ENCODE measurements around the gene EHMT2.
A peak's percentile ranks its signal among the peaks of the same experiment; 100 is the strongest.
"Not testable (repeated sequence)": the region's sequence is repeated elsewhere in the genome, so short reads cannot be mapped to it uniquely, and the experiment has no call there.

Gene EHMT2

GRCh38 chr6:31915351-31915750 lies 17.9 kb upstream of the EHMT2 start:
- Histone ChIP-seq H3K9ac (ENCODE audit: low read length) (no peak overlapping the region), H3K4me3 (ENCODE audit: low read depth, low read length) (no peak overlapping the region), H3K4me1 (ENCODE audit: control insufficient read depth, insufficient read depth, low read length) (no peaks in the 10 kb centered on the region), H3K36me3 (ENCODE audit: control insufficient read depth, insufficient read depth, low read length) (no peaks in the 10 kb centered on the region), H3K27ac (ENCODE audit: low read depth, low read length) (no peak overlapping the region), H3K27me3 (ENCODE audit: control insufficient read depth, insufficient read depth, low read length) (no peaks in the 10 kb centered on the region), H3K9me3 (ENCODE audit: control insufficient read depth, insufficient read depth, low read depth, low read length) (no peaks in the 10 kb centered on the region)

- Histone ChIP-seq H3K27me3 (ENCODE audit: control insufficient read depth, insufficient read depth, low read length) (no peaks in the 10 kb centered on the region), H3K9me3 (ENCODE audit: control insufficient read depth, insufficient read depth, low read depth, low read length) (no peaks in the 10 kb centered on the region), H3K9ac (ENCODE audit: low read length) (no peak overlapping the region), H3K4me3 (ENCODE audit: low read depth, low read length) (no peak overlapping the region), H3K27ac (ENCODE audit: low read depth, low read length) (no peak overlapping the region), H3K36me3 (ENCODE audit: control insufficient read depth, insufficient read depth, low read length) (no peaks in the 10 kb centered on the region), H3K4me1 (ENCODE audit: control insufficient read depth, insufficient read depth, low read length) (no peaks in the 10 kb centered on the region)
Observed at GRCh38 chr6:31911826-31912585, 14.5 kb upstream of the EHMT2 start.

GRCh38 chr6:31909298-31909697 lies 11.8 kb upstream of the EHMT2 start:
- H3K4me3 ChIP-seq (ENCODE audit: low read depth, low read length); H3K36me3 ChIP-seq (ENCODE audit: control insufficient read depth, insufficient read depth, low read length); H3K9me3 ChIP-seq (ENCODE audit: control insufficient read depth, insufficient read depth, low read depth, low read length); H3K4me1 ChIP-seq (ENCODE audit: control insufficient read depth, insufficient read depth, low read length); H3K9ac ChIP-seq (ENCODE audit: low read length); H3K27ac ChIP-seq (ENCODE audit: low read depth, low read length); H3K27me3 ChIP-seq (ENCODE audit: control insufficient read depth, insufficient read depth, low read length): not testable (repeated sequence)

- no peaks in the 10 kb centered on the region for H3K27me3 ChIP-seq (ENCODE audit: control insufficient read depth, insufficient read depth, low read length)
- no peak overlapping the region for H3K4me3 ChIP-seq (ENCODE audit: low read depth, low read length)
- peaks cover 9% of the 10 kb centered on the region for H3K4me1 ChIP-seq (ENCODE audit: control insufficient read depth, insufficient read depth, low read length)
- no peak overlapping the region for H3K9ac ChIP-seq (ENCODE audit: low read length)
- H3K27ac ChIP-seq (ENCODE audit: low read depth, low read length): no peak overlapping the region
- H3K36me3 ChIP-seq (ENCODE audit: control insufficient read depth, insufficient read depth, low read length): no peaks in the 10 kb centered on the region
- H3K9me3 ChIP-seq (ENCODE audit: control insufficient read depth, insufficient read depth, low read depth, low read length): no peaks in the 10 kb centered on the region
Observed at GRCh38 chr6:31908791-31909190, 11.3 kb upstream of the EHMT2 start.

GRCh38 chr6:31908255-31908654 lies 10.8 kb upstream of the EHMT2 start:
- H3K9ac ChIP-seq (ENCODE audit: low read length); H3K9me3 ChIP-seq (ENCODE audit: control insufficient read depth, insufficient read depth, low read depth, low read length); H3K4me1 ChIP-seq (ENCODE audit: control insufficient read depth, insufficient read depth, low read length); H3K27me3 ChIP-seq (ENCODE audit: control insufficient read depth, insufficient read depth, low read length); H3K27ac ChIP-seq (ENCODE audit: low read depth, low read length); H3K36me3 ChIP-seq (ENCODE audit: control insufficient read depth, insufficient read depth, low read length); H3K4me3 ChIP-seq (ENCODE audit: low read depth, low read length): not testable (repeated sequence)

- H3K4me3 ChIP-seq (ENCODE audit: low read depth, low read length): no peak overlapping the region
- no peaks in the 10 kb centered on the region for H3K9me3 ChIP-seq (ENCODE audit: control insufficient read depth, insufficient read depth, low read depth, low read length)
- no peak overlapping the region for H3K27ac ChIP-seq (ENCODE audit: low read depth, low read length)
- H3K9ac ChIP-seq (ENCODE audit: low read length): no peak overlapping the region
- no peaks in the 10 kb centered on the region for H3K27me3 ChIP-seq (ENCODE audit: control insufficient read depth, insufficient read depth, low read length)
- no peaks in the 10 kb centered on the region for H3K36me3 ChIP-seq (ENCODE audit: control insufficient read depth, insufficient read depth, low read length)
- peaks cover 14% of the 10 kb centered on the region for H3K4me1 ChIP-seq (ENCODE audit: control insufficient read depth, insufficient read depth, low read length)
Observed at GRCh38 chr6:31907158-31907813, 9.8 kb upstream of the EHMT2 start.

- H3K36me3 ChIP-seq (ENCODE audit: control insufficient read depth, insufficient read depth, low read length); H3K9me3 ChIP-seq (ENCODE audit: control insufficient read depth, insufficient read depth, low read depth, low read length); H3K9ac ChIP-seq (ENCODE audit: low read length); H3K4me3 ChIP-seq (ENCODE audit: low read depth, low read length); H3K27me3 ChIP-seq (ENCODE audit: control insufficient read depth, insufficient read depth, low read length); H3K27ac ChIP-seq (ENCODE audit: low read depth, low read length): not testable (repeated sequence)
- H3K4me1 ChIP-seq (ENCODE audit: control insufficient read depth, insufficient read depth, low read length): peaks cover 14% of the 10 kb centered on the region
Observed at GRCh38 chr6:31906727-31907126, 9.2 kb upstream of the EHMT2 start.

GRCh38 chr6:31906122-31906521 lies 8.6 kb upstream of the EHMT2 start:
- H3K27ac ChIP-seq (ENCODE audit: low read depth, low read length): no peak overlapping the region
- peaks cover 15% of the 10 kb centered on the region for H3K4me1 ChIP-seq (ENCODE audit: control insufficient read depth, insufficient read depth, low read length)
- no peak overlapping the region for H3K9ac ChIP-seq (ENCODE audit: low read length)
- H3K27me3 ChIP-seq (ENCODE audit: control insufficient read depth, insufficient read depth, low read length): no peaks in the 10 kb centered on the region
- H3K4me3 ChIP-seq (ENCODE audit: low read depth, low read length): peak overlapping the region; percentile 17; the same call in 1 of the 2 replicates
- no peaks in the 10 kb centered on the region for H3K9me3 ChIP-seq (ENCODE audit: control insufficient read depth, insufficient read depth, low read depth, low read length)
- no peaks in the 10 kb centered on the region for H3K36me3 ChIP-seq (ENCODE audit: control insufficient read depth, insufficient read depth, low read length)

GRCh38 chr6:31905041-31905440 lies 7.5 kb upstream of the EHMT2 start:
- Histone ChIP-seq H3K27me3 (ENCODE audit: control insufficient read depth, insufficient read depth, low read length) (no peaks in the 10 kb centered on the region), H3K4me1 (ENCODE audit: control insufficient read depth, insufficient read depth, low read length) (peaks cover 19% of the 10 kb centered on the region), H3K36me3 (ENCODE audit: control insufficient read depth, insufficient read depth, low read length) (no peaks in the 10 kb centered on the region), H3K9me3 (ENCODE audit: control insufficient read depth, insufficient read depth, low read depth, low read length) (no peaks in the 10 kb centered on the region), H3K27ac (ENCODE audit: low read depth, low read length) (no peak overlapping the region), H3K4me3 (ENCODE audit: low read depth, low read length) (no peak overlapping the region), H3K9ac (ENCODE audit: low read length) (no peak overlapping the region)

- H3K9me3 ChIP-seq (ENCODE audit: control insufficient read depth, insufficient read depth, low read depth, low read length): no peaks in the 10 kb centered on the region
- H3K27me3 ChIP-seq (ENCODE audit: control insufficient read depth, insufficient read depth, low read length): no peaks in the 10 kb centered on the region
- H3K27ac ChIP-seq (ENCODE audit: low read depth, low read length): no peak overlapping the region
- peaks cover 19% of the 10 kb centered on the region for H3K4me1 ChIP-seq (ENCODE audit: control insufficient read depth, insufficient read depth, low read length)
- H3K36me3 ChIP-seq (ENCODE audit: control insufficient read depth, insufficient read depth, low read length): no peaks in the 10 kb centered on the region
- no peak overlapping the region for H3K9ac ChIP-seq (ENCODE audit: low read length)
- H3K4me3 ChIP-seq (ENCODE audit: low read depth, low read length): no peak overlapping the region
Observed at GRCh38 chr6:31903957-31904356, 6.5 kb upstream of the EHMT2 start.

GRCh38 chr6:31901953-31902643 lies 4.6 kb upstream of the EHMT2 start, which contains the start of gene ZBTB12:
ZBTB12 (minus strand) TSS chr6:31902086; CDS start chr6:31901305, 781 bp downstream.
- peak within 1 kb of the TSS; percentile 43 for H3K9ac ChIP-seq (ENCODE audit: low read length)
- H3K9me3 ChIP-seq (ENCODE audit: control insufficient read depth, insufficient read depth, low read depth, low read length): no peaks in the 10 kb centered on the region
- H3K27ac ChIP-seq (ENCODE audit: low read depth, low read length): no peak within 1 kb of the TSS
- H3K36me3 ChIP-seq (ENCODE audit: control insufficient read depth, insufficient read depth, low read length): no peaks in the 10 kb centered on the region
- H3K4me3 ChIP-seq (ENCODE audit: low read depth, low read length): peak within 1 kb of the TSS; percentile 66
- peaks cover 19% of the 10 kb centered on the region for H3K4me1 ChIP-seq (ENCODE audit: control insufficient read depth, insufficient read depth, low read length)
- no peaks in the 10 kb centered on the region for H3K27me3 ChIP-seq (ENCODE audit: control insufficient read depth, insufficient read depth, low read length)

Measured in HUES6 (cell line).